ENCODE data around the gene COPZ2. TPM values are rescaled to one million over a fixed set of nuclear protein-coding genes. Genes with fewer than 3 reads are reported as not detected.
"Not testable (repeated sequence)": the region's sequence is repeated elsewhere in the genome, so short reads cannot be mapped to it uniquely, and the experiment has no call there.

COPZ2 gene
- total RNA-seq, 1 experiment from 2014 or later, result 1.2 TPM

- Mint-ChIP-seq H3K9me3 (ENCODE audit: low read depth, unreplicated experiment) (no peaks in the 10 kb centered on the region), H3K27me3 (ENCODE audit: unreplicated experiment) (no peaks in the 10 kb centered on the region), H3K4me1 (ENCODE audit: low read depth, unreplicated experiment) (no peaks in the 10 kb centered on the region), H3K27ac (ENCODE audit: unreplicated experiment) (no peak overlapping the region), H3K4me3 (ENCODE audit: low read depth, unreplicated experiment) (no peak overlapping the region), H3K36me3 (ENCODE audit: insufficient read depth, unreplicated experiment) (peaks cover 95% of the 10 kb centered on the region)
- intact Hi-C loops (cut with micrococcal nuclease; ENCODE audit: unreplicated experiment), result no loop called here
- no TSS peak for BruUV-seq (replicated peaks)
- CTCF ChIA-PET, result interaction anchor here (0.6 to 2.6 kb wide), 6 partner anchors 12 to 42 kb away, joined by 3 to 15 read pairs (median 4); partner anchors contain the start of gene NFE2L1
- TF ChIP-seq, protein P1, sequence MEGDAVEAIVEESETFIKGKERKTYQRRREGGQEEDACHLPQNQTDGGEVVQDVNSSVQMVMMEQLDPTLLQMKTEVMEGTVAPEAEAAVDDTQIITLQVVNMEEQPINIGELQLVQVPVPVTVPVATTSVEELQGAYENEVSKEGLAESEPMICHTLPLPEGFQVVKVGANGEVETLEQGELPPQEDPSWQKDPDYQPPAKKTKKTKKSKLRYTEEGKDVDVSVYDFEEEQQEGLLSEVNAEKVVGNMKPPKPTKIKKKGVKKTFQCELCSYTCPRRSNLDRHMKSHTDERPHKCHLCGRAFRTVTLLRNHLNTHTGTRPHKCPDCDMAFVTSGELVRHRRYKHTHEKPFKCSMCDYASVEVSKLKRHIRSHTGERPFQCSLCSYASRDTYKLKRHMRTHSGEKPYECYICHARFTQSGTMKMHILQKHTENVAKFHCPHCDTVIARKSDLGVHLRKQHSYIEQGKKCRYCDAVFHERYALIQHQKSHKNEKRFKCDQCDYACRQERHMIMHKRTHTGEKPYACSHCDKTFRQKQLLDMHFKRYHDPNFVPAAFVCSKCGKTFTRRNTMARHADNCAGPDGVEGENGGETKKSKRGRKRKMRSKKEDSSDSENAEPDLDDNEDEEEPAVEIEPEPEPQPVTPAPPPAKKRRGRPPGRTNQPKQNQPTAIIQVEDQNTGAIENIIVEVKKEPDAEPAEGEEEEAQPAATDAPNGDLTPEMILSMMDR (IDR thresholded peaks at IDR 0.05; ENCODE audit: unreplicated experiment), result peak; percentile 31
- DNase-seq, result peak; percentile 43
Observed at GRCh38 chr17:48068491-48068961, 30.9 kb upstream of the COPZ2 start.

- H3K4me1 Mint-ChIP-seq (ENCODE audit: low read depth, unreplicated experiment); H3K4me3 Mint-ChIP-seq (ENCODE audit: low read depth, unreplicated experiment); intact Hi-C loops (cut with micrococcal nuclease; ENCODE audit: unreplicated experiment); H3K27me3 Mint-ChIP-seq (ENCODE audit: unreplicated experiment); DNase-seq; H3K9me3 Mint-ChIP-seq (ENCODE audit: low read depth, unreplicated experiment); H3K27ac Mint-ChIP-seq (ENCODE audit: unreplicated experiment); BruUV-seq (replicated peaks): not testable (repeated sequence)
- CTCF ChIA-PET, result interaction anchor here (0.5 to 2.6 kb wide), 5 partner anchors 12 to 61 kb away, joined by 3 to 15 read pairs (median 4); partner anchors contain the start of gene NFE2L1
- H3K36me3 Mint-ChIP-seq (ENCODE audit: insufficient read depth, unreplicated experiment), result peaks cover 91% of the 10 kb centered on the region
Observed at GRCh38 chr17:48067808-48068207, 30.2 kb upstream of the COPZ2 start.

DNA sequence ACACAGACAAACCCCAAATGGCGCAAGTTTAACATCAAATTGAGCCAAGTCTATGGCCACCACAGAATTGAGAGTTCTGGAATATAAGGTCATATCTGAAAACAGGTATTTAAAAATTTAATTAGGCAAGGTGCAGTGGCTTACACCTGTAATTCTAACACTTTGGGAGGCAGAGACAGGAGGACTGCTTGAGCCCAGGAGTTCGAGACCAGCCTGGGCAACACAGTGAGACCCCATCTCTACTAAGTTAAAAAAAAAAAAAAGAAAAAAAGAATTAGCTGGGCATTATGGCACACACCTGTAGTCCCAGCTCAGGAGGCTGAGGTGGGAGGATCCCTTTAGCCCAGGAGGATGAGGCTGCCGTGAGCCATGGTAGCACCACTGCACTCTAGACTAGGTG, 29.6 kb upstream of the COPZ2 start:
- intact Hi-C loops (cut with micrococcal nuclease; ENCODE audit: unreplicated experiment), result no loop called here
- no TSS peak for BruUV-seq (replicated peaks)
- Mint-ChIP-seq H3K4me1 (ENCODE audit: low read depth, unreplicated experiment) (no peaks in the 10 kb centered on the region), H3K9me3 (ENCODE audit: low read depth, unreplicated experiment) (no peaks in the 10 kb centered on the region), H3K27me3 (ENCODE audit: unreplicated experiment) (no peaks in the 10 kb centered on the region), H3K27ac (ENCODE audit: unreplicated experiment) (no peak overlapping the region), H3K4me3 (ENCODE audit: low read depth, unreplicated experiment) (no peak overlapping the region), H3K36me3 (ENCODE audit: insufficient read depth, unreplicated experiment) (peaks cover 91% of the 10 kb centered on the region)
- CTCF ChIA-PET, result interaction anchor here (0.8 to 2.6 kb wide), 5 partner anchors 8 to 41 kb away, joined by 3 to 15 read pairs (median 3); no protein-coding TSS in a partner anchor
- TF ChIP-seq, protein P1 (IDR thresholded peaks at IDR 0.05; ENCODE audit: unreplicated experiment), result no peak
- no peak for DNase-seq

DNA sequence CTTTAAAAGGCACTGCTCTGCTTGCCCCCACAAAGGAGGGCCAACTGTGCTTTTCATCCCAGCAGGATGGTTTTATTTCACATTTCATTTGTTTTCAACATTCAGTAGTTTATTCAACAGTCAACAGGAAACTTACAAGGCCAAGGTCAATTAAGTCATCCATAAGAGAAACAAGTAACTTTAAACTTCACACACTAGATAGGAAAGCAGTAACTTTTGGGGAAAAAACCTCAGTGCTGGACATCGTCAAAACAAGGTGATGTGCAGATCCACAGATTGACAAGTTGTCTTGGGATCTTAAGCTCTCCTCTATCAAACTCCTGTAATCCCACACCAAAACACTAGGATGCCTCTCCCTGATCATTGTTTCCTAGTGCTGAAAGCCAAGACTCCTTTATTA, 29.1 kb upstream of the COPZ2 start:
- intact Hi-C loops (cut with micrococcal nuclease; ENCODE audit: unreplicated experiment), result no loop called here
- Mint-ChIP-seq H3K4me3 (ENCODE audit: low read depth, unreplicated experiment) (no peak overlapping the region), H3K9me3 (ENCODE audit: low read depth, unreplicated experiment) (no peaks in the 10 kb centered on the region), H3K4me1 (ENCODE audit: low read depth, unreplicated experiment) (no peaks in the 10 kb centered on the region), H3K27me3 (ENCODE audit: unreplicated experiment) (no peaks in the 10 kb centered on the region), H3K27ac (ENCODE audit: unreplicated experiment) (no peak overlapping the region), H3K36me3 (ENCODE audit: insufficient read depth, unreplicated experiment) (peaks cover 89% of the 10 kb centered on the region)
- BruUV-seq (replicated peaks), result no TSS peak
- no peak for DNase-seq
- CTCF ChIA-PET, result interaction anchor here (0.8 to 2.6 kb wide), 5 partner anchors 8 to 41 kb away, joined by 3 to 15 read pairs (median 3); no protein-coding TSS in a partner anchor
- TF ChIP-seq, protein P1 (IDR thresholded peaks at IDR 0.05; ENCODE audit: unreplicated experiment), result no peak

DNA sequence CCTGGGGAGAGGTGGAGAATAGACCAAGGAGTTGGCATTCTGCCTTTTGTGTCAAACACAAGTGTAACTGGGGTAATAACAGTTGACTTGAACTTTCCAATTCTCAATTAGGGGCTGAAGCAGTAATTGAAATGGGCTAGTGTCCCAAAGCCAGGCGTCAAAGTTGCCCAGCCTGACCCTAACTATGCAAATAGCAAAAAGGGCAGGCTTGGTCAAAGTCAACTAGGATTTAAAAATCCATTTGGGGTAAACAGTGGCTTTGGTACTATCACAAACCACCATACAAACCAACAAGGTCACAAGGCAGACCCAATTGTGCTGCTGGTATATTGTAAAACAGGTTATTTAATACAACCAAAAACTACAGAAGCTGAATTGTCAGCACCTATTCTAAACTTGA, 28.6 kb upstream of the COPZ2 start:
- no peaks in the 10 kb centered on the region for H3K9me3 Mint-ChIP-seq (ENCODE audit: low read depth, unreplicated experiment)
- TF ChIP-seq, protein P1 (IDR thresholded peaks at IDR 0.05; ENCODE audit: unreplicated experiment), result no peak
- peaks cover 89% of the 10 kb centered on the region for H3K36me3 Mint-ChIP-seq (ENCODE audit: insufficient read depth, unreplicated experiment)
- no TSS peak for BruUV-seq (replicated peaks)
- intact Hi-C loops (cut with micrococcal nuclease; ENCODE audit: unreplicated experiment), result no loop called here
- CTCF ChIA-PET, result interaction anchor here (0.9 kb wide), 1 partner anchor 21 kb away, joined by 3 read pairs; no protein-coding TSS in a partner anchor
- H3K4me1 Mint-ChIP-seq (ENCODE audit: low read depth, unreplicated experiment), result no peaks in the 10 kb centered on the region
- H3K27me3 Mint-ChIP-seq (ENCODE audit: unreplicated experiment), result no peaks in the 10 kb centered on the region
- H3K27ac Mint-ChIP-seq (ENCODE audit: unreplicated experiment), result no peak overlapping the region
- no peak overlapping the region for H3K4me3 Mint-ChIP-seq (ENCODE audit: low read depth, unreplicated experiment)
- no peak for DNase-seq

Measured in Calu3 (cell line).